GM12872 (cell line): Measurements from ENCODE around the gene TMEM171.

ENCODE experiments used
- TF ChIP-seq, protein P1 (sequence below): IDR thresholded peaks from 3 replicates; pipeline ENCODE4 v1.5.1; 2011; ENCODE audit warnings: low read depth, mild to moderate bottlenecking, low read length, moderate library complexity; ENCODE audit not compliant: insufficient read depth

Gene TMEM171

DNA sequence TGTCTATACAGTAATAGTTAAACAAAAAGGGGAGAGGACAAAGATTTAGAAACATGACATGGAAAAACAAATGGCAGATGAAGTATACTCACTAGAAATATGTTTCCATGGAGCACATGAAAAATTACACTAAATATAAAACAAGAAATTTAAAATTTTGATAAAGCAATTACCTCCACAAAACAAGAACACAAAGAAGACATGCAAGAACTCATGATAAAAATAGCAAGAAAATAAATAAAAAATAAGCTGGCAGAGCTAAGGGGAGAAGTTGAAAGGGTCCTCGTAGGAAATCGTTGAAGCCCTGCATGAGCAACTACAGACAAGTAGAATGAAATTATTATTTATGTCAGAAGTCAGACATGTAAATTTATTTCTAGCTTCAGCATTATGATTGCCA, 22.6 kb upstream of the TMEM171 start:
- TF ChIP-seq, protein P1, sequence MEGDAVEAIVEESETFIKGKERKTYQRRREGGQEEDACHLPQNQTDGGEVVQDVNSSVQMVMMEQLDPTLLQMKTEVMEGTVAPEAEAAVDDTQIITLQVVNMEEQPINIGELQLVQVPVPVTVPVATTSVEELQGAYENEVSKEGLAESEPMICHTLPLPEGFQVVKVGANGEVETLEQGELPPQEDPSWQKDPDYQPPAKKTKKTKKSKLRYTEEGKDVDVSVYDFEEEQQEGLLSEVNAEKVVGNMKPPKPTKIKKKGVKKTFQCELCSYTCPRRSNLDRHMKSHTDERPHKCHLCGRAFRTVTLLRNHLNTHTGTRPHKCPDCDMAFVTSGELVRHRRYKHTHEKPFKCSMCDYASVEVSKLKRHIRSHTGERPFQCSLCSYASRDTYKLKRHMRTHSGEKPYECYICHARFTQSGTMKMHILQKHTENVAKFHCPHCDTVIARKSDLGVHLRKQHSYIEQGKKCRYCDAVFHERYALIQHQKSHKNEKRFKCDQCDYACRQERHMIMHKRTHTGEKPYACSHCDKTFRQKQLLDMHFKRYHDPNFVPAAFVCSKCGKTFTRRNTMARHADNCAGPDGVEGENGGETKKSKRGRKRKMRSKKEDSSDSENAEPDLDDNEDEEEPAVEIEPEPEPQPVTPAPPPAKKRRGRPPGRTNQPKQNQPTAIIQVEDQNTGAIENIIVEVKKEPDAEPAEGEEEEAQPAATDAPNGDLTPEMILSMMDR, result no peak

DNA sequence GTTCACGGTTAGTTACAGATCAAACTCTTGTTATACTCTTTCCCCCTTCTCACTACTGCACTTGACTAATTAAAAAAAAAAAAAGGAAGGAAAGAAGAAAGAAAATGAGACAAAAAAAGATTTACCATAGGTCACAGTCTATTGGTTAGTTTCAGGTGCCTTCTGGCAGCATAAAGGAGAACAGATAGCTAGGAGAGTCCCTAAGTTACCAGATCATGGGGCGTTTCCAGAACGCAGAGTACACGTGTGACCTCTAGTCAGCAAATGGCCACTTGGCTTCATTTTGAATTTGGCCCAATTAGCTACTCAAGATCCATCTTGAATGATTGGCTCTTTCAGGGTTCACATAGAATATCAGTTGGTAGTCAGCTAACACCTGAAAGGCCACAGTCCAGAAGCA, 20.3 kb upstream of the TMEM171 start:
- TF ChIP-seq, protein P1, result no peak

DNA sequence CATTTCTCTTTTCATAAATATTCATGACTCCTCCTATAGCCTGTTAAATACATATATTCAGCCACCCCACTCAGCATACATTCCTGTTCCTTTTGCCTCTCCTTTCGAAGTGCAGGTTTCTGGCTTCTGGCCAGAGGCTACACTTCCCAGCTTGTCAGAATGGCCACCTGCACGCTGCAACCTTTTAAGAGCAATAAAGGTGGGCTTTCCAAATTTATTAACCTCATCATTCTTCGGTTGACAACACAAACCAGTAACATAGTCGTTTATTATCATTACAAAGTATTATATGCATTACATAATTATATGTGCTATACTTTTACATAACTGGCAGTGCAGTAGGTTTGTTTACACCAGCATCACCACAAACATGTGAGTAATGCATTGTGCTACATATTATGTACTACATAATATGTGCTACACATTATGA, 16.5 kb upstream of the TMEM171 start:
- TF ChIP-seq, protein P1, result no peak

DNA sequence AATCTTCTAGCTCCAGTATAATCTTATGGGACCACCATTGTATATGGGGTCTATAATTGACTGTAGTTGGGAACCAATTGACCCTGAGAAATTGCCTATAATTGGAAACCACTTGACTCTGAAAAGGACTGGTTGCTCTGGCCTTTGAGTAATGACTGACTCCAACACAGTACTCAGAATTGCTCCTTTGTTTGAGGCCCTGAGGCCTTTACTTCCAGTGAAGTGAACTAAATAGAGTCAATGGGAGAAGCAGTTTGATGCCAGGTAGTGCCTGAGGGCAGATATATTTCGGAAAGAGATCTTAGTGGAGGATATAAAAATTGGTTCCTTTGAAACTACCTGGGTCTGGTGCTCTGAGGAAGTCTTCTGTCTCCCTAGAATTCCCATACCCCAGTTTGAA, 16.0 kb upstream of the TMEM171 start:
- TF ChIP-seq, protein P1, result no peak

DNA sequence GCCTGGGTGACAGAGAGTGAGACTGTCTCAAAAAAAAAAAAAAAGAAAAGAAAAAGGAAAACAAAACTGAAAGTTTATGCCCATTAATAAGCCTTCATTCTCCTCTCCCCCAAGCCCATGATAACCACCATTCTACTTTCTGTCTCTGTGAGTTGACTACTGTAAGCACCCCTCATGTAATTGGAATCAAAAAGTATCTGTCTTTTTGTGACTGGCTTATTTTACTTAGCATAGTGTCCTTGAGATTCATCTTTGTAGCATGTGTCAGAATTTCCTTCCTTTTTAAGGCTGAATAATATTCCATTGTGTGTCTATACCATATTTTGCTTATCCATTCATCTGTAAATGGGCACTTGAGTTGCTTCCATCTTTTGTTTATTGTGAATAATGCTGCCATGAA, 14.0 kb upstream of the TMEM171 start:
- TF ChIP-seq, protein P1, result no peak

DNA sequence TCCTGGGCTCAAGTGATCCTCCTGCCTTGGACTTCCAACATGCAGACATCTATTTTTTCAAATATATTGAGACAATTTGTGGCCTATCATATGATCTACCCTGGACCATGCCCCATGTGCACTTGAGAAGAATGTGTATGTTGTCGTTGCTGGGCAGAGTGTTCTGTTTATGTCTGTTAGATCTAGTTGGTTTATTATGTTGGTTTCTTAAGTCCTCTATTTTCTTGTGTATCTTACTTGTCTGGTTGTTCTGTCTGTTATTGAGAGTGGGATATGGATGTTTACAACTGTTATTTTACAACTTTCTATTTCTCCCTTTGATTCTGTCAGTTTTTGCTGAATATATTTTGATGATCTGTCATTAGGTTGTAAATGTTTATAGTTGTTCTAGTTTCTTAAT, 10.2 kb upstream of the TMEM171 start:
- TF ChIP-seq, protein P1, result no peak

DNA sequence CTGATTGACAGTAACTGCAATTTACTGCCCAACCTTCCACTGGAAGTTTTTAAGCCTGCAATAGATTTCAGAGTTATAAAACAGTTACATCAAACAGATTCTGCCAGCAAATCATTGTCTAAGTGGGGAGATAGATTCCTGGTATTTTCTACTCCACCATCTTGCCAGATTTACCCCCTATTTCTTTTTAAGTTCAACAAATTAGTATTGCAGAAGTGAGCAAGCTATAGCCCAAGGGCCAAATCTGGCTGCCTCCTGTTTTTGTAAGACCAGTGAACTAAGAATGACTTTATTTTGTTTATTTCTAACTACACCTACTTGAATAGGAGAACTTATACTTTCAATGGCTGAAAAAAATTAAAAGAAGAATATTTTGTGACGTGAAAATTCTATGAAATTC, 8.8 kb upstream of the TMEM171 start:
- TF ChIP-seq, protein P1, result no peak

DNA sequence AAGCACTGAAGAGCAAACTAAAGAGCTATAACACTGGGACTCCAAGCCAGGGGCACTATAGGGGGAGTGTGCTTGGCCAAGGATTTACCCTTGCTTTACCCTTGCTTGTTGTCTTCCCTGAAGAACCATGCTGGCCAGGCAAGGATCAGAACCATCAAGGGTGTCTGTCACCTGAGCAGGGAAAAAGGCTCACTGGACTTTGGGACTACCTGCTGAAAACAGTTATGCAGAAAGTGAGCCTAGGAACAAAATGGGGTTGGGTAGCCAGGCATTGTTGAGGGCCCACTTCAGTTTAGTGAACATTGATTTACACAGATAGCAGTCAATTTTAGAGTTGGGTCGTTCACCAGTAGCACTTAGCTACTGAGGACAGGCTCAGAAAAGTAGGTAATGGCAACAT, 8.0 kb upstream of the TMEM171 start:
- TF ChIP-seq, protein P1, result no peak
